NCI-H510A (cell line): ENCODE measurements around the gene SUGP2.

Source experiments
- DNase-seq: peaks from one replicate; lab custom pipeline; 2025; lab: John Stamatoyannopoulos, UW

The SUGP2 gene

DNA sequence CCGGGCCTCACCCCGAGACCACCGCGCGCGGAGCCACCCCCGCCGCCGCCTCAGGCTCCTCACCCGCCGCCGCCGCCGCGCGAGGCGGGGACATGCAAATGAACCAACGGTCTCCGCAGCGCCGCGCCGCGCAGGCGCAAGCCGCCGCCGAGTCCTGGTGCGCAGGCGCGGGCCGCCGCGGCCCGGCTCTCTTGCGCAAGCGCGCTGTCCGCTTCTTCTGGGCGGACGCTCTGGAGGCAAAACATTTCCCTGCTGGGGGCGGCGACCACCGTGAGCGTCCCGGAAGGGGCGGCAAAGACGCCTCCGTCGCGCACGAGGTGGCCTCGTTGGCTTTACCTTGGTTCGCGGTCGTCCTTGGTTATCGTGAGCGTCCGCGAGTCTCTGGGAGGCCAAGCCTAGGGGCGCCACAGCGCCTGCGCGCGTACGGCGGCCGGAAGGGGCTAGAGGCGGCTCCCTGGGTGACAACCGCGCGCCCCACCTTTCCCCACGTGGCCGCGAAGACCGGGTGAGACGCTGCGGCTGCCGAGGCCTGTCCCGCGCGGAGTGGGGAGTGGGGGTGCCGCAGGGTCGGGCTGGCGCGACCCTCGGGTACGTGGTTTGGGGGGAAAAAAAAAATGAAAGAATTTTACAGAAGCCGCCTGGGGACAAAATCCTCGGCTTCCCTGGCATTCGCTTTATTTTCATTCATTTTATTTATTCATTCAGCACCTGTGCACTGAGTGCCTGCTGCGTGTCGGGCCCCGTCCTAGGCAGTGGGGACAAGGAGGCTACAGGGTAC is at the start of gene SUGP2, which contains the start of gene ARMC6:
TSS of gene SUGP2 (minus strand) at position 92 of the 778 bp plus-strand sequence. CDS start 2,446 bp downstream, outside the sequence.
TSS of gene ARMC6 (plus strand) at position 178 of the 778 bp plus-strand sequence. CDS start 607 bp downstream, outside the sequence.
- DNase-seq: peak; percentile 65

GRCh38 chr19:19081642-19082151 is 48.4 kb upstream of the SUGP2 start:
- no peak for DNase-seq

DNA sequence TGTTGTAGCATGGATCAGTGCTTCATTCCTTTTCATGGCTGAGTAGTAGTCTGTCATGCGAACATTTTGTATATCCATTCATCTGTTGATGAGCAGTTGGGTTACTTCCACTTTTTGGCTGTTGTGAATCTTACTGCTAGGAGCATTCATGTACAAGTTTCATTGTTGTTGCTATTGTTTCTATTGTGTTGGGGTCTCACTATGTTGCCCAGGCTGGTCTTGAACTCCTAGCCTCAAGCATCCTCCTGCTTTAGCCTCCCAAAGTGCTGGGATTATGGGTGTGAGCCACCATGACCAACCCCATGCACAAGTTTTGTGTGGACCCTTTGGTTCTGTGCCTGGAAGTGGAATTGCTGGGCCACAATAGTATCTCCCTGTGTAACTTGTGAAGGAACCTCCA is 46.3 kb upstream of the SUGP2 start:
- no peak for DNase-seq

GRCh38 chr19:19078801-19079200 is 45.5 kb upstream of the SUGP2 start:
- DNase-seq: no peak

DNA sequence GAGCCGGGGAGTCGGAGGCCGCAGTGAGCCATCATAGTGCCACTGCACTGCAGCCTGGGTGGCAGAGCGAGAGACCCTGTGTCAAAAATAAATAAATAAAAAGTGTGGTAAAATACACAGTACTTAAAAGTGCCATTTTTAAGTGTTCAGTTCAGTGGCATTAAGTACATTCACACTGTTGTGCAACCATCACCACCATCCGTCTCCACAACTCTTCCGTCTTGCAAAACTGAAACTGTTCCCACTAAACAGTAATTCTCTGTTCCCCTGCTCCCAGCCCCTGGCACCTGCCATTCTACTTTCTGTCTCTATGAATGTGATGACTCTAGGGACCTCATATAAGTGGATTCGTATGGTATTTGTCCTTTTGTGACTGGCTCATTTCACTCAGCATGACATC is 43.8 kb upstream of the SUGP2 start:
- no peak for DNase-seq

DNA sequence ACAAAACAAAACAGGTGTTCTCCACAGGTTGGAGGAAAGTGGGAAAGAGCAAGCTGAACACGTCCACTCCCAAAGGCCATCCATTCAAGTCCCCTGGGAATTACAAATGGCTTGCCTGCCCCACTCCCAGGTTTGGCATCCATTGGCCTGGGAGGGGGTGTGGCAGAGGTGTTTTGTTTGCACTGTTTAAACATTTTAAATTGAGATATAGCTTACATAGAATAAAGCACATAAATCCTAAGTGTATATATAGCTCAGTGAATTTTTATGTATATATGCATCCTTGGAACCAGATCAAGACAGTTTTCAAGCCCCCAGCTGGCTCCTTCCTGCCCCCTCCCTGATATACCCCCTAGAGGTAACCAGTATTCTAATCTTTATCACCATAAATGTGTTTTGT is 43.2 kb upstream of the SUGP2 start:
- DNase-seq: no peak

DNA sequence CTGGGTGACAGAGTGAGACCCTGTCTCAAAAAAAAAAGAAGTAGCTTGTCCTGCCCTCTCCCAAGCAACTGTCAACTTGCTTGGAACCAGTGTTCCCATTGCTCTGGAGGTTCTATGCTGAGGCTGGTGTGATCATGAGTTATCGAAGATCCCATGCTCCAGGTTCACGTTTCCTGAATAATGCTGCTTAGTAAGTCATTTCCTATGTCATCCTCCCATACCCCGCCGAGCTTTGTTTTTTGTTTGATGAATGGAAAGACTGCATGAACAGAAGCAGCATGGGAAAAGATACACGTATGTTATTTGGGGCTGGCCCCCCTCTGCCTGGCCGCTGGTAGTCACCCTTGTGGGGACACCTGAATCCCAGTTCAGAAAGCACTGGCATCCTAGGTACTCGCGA is 41.8 kb upstream of the SUGP2 start:
- no peak for DNase-seq

DNA sequence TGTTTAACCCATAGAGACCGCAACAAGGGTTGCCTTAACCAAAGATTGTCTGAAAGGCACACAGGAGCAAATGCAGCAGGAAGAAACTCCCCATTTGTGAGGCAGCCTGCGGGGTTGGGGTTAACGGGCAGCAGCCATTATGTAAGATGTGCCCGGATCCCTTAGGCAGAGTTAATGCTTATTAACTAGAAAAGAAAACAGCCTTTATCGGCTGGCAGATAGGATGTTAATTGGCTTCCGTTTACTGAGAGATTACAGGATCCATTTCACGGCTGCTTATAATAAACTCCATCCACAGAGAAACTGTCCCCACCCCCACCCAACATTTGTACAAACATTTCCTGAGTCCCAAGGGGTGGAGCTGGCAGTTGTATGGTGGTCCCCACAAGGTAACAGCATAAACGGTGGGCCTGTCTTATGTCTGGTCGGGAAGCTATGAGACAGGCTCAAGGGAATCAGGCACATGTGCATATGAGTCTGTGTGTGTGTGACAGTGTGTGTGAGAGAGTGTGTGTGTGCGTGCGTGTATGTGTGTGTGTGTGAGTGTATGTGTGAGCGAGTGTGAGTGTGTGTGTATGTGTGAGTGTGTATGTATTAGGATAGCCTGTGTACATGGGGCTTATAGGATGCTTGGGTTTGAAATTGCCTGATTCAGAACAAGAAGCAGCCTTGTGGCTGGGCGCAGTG is 41.0 kb upstream of the SUGP2 start:
- DNase-seq: no peak

DNA sequence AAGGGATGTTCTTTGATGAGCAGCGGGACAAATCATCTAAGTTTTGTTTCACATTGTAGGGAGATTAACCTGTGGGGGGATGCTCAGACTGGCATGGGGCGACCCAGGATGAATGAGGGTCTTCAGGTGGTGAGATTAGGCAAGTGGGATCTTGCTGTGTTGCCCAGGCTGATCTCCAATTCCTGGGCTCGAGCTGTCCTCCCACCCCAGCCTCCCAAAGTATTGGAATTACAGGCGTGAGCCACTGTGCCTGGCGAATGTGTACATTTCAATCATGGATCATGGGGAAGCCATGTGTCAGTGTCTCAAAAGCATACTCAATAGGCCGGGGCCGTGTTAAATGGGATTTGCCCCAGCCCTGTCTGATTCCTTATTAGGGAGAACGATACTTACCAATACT is 38.6 kb upstream of the SUGP2 start:
- DNase-seq: no peak

- no peak for DNase-seq
Measured at GRCh38 chr19:19068659-19069654, 35.6 kb upstream of the SUGP2 start.

- DNase-seq: no peak
Measured at GRCh38 chr19:19067276-19068072, 34.2 kb upstream of the SUGP2 start.

- no peak for DNase-seq
Measured at GRCh38 chr19:19064811-19065745, 31.8 kb upstream of the SUGP2 start.

DNA sequence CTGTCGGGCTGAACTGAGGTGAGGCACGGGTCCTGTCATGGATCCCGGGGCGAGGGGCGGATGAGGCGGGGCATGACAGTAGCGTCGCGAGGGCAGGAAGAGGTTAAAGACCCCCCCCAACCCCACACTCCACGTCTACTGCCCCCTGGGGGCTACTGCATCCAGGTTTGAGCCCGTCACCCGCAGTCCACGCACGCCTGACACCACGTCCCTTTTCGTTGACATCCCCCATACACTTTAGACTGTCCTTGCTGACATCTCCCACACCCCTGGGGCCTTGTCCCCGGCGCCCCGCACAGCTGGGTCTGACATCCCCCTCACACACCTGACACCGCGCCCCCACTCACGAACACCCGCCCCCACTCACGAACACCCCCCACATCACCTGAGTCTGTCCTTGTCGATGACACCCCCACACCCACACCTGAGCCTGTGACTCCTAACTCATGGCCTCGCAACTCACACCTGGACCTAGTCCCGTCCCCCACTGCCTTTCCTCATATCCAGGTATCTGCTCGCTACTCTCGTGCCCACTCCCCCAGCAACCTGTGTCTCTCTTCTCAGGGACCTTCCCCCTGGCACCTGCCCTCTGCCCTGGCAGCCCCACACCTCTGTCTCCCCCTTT is 30.9 kb upstream of the SUGP2 start:
- DNase-seq: no peak

GRCh38 chr19:19063183-19064097 is 30.1 kb upstream of the SUGP2 start, which contains the start of gene SLC25A42:
TSS of gene SLC25A42 (plus strand) at chr19:19063994. CDS start at chr19:19096125, 32,131 bp downstream.
- peak; percentile 98 for DNase-seq

DNA sequence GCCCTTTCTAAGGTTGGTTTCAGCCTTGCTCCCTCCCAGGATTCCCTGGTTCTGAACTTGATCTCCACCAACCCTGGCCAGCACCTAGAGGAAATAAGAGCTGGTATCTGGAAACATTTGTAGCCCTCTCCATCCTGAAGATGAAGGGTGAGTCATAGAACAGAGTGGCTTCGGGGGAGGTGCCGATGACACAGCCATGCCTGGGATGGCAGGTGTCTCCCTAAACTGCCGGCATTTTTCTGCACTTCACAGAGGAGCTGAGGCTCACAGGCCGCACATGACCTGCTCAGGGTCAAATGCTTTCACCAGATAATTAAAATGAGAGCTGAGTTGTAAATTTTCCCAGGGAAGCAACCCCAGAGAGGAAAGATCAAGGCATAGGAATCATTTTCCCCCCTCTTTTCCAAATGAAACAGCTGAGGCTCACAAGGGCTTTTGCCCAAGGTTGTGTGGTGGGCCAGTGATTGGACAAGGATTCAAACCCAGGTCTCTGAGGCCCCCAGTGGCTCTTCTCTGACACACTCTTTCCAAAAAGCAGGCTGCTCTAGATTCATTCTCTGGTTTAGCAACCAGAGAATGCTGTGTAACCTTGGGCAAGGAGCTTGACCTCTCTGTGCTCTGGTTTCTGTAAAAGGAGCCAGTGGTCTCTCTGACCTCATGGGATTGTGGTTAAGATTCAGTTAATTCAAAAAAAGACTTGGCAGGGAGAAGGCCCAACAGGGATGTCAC is 29.3 kb upstream of the SUGP2 start:
- DNase-seq: peak; percentile 89

DNA sequence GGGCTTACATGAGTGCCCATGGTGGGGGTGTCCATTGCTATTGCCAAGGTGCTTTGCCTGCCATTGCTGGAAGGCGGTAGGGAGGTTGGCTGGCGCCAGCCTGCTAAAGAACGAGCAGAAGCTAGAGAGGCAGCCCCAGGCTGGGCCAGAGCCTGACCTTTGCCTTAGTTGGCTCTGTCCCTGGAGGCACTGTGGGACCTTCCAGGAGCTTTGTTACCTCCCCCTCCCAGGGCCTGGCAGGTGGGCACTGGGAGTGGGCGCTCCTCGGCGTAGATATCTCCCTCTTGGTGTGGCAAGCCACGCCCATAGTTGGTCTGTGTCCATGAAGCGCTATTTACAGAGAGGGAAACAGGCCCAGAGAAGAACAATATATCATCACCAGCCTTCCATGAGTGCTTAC is 28.2 kb upstream of the SUGP2 start:
- DNase-seq: peak; percentile 75

DNA sequence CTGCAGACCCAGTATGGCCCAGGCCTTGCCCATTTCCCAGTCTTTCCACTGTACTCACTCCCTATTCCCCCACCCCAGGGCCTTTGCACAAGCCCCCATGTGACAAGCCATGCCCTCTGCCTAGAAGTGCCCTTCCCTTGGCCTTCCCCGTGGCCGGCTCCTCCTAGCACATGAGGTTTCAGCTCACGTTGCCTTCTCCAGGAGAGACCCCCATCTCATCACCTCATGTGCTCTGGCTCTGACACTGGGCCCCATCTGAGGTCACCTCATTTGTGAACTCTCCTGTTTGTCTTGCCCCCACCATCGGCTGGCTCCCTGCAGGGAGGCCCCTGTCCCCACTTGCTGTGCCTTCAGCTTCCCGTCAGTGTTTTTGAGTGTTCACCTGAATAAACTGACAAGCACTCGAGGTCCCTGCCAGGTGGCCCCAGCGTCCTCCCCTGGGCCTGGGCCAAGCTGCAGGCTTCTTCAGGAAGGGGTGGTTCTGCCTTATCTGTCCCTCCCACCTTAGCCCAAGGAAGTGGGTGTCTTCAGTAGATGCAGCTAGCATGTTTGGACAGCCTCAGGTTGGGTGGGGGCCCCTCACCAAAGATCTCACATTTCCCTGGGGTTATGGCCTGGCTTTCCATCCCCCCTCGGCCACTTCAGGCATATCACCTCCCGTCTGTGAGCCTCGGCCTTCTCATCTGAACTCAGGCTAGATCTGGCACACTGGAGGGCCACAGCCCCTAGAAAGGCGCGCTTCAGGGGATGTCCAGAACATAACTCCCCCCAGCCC is 26.7 kb upstream of the SUGP2 start:
- DNase-seq: peak; percentile 76
